GM11168 (cell line): ENCODE results near the gene HNRNPH1.

Source experiments
- in situ Hi-C: fragments of 300-500 bp; cut with MboI; formaldehyde crosslinking; loops from one replicate; pipeline ENCODE4 v1.12.0; 2022; ENCODE audit warnings: low sequenced_read_pairs; ENCODE audit not compliant: unreplicated experiment

The HNRNPH1 gene

GRCh38 chr5:179606071-179606909 lies 17.2 kb downstream of the HNRNPH1 start:
- in situ Hi-C loops: no loop called here

GRCh38 chr5:179605026-179605833 lies 18.2 kb downstream of the HNRNPH1 start:
- in situ Hi-C loops: no loop called here

DNA sequence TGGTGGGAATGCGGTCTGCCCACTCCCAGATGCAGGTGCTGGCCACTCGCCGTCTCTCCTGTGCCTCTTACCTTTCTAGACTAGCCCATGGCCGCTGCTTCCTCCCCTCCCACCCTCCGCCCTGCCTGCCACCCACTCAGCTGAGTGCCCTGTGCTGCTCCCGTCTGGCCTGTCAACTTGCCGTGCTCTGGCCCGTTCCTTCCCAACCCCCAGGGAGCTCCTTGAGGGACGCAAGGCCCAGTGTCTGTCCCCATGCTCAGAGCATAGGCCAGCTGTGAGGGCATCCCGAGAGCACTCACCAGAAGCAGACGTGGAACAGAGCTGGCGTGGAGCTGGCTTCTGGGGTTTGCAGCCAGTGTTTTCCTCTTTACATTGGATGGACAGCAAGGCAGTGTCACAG lies 20.2 kb downstream of the HNRNPH1 start:
- in situ Hi-C loops: no loop called here

- in situ Hi-C loops: no loop called here
These were observed 21.4 kb downstream of the HNRNPH1 start for GRCh38 chr5:179601871-179602625.

- in situ Hi-C loops: no loop called here
These were observed 23.5 kb downstream of the HNRNPH1 start for GRCh38 chr5:179599973-179600372.

- in situ Hi-C loops: no loop called here
These were observed 23.9 kb downstream of the HNRNPH1 start for GRCh38 chr5:179599566-179599965.

DNA sequence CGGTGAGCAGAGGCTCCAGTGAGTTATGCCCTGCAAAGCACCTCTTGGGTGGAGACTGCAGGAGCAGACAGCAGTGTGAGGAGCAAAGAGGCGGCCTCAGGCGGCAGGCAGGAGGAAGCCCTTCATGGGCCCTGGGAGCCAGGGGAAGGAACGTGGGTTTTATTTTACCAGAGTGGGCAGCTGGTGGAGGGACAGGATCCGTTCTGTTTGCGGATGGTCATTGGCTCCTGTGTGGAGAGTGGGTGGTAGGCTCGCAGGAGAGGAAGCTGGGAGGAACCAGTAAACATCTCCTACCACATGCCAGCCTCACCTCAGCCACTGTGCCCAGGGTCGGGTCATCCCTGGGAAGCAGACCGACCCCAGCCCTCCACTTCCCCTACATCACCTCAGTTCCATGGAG lies 24.4 kb downstream of the HNRNPH1 start:
- in situ Hi-C loops: no loop called here

- in situ Hi-C loops: no loop called here
These were observed 27.1 kb downstream of the HNRNPH1 start for GRCh38 chr5:179596421-179596820.

DNA sequence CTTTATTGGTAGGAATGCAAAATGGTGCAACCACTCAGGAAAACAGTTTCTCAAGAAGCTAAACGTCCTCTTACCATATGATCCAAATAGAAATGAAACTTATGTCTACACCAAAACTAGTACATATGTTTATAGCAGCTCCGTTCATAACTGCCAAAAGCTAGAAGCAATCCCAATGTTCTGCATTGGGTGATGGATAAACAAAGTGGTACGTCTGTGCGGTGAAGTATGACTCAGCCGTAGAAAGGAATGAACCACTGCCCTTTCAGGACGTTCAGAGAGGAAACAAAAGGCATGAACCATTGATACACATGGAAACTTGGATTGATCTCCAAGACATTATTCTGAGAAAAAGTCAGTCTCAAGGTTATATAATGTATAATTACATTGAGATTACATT lies 27.6 kb downstream of the HNRNPH1 start:
- in situ Hi-C loops: no loop called here

- in situ Hi-C loops: no loop called here
These were observed 35.3 kb downstream of the HNRNPH1 start for GRCh38 chr5:179588166-179588565.

DNA sequence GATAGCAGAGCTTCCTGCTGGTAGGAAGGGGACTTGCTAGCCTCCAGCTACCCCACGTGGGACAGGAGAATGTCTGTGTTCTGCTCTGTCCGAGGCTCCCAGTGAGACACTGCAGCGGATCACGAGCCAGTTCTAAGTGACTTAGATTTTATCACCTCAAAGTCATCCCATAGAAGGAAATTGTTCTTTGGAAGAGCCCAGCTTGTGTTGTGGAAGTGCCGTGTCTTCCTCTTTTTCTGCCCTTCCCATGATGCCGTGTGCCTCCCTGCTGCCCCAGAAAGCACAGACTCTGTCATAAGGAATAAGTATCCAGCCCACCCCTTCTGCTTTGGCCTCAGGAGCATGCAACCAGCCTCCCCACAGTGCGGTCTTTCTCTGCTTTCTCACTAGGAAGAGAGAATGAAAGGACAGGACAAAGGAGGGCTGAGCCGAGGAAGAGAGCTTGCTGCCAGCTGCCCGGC lies 37.5 kb downstream of the HNRNPH1 start:
- in situ Hi-C loops: no loop called here

- in situ Hi-C loops: no loop called here
These were observed 46.0 kb downstream of the HNRNPH1 start for GRCh38 chr5:179577286-179577960.

DNA sequence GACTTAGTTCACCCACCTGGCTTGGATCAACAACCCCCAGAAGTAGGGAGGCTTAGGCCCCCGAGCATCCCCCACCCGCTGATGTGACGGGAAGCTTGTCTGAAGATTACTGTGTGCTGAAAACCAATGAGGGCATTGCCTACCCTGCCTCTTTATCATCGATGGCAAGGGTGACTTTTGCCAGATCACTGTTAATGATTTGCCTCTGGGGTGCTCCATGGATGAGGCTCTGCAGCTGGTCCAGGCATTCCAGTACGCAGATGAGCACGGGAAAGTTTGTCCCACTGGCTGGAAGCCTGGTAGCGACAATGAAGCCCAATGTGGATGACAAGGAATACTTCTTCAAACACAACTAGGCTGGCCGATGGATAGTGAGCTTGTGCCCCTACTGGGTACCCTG lies 51.1 kb downstream of the HNRNPH1 start:
- in situ Hi-C loops: no loop called here

GRCh38 chr5:179568721-179569120 lies 54.8 kb downstream of the HNRNPH1 start:
- in situ Hi-C loops: no loop called here

DNA sequence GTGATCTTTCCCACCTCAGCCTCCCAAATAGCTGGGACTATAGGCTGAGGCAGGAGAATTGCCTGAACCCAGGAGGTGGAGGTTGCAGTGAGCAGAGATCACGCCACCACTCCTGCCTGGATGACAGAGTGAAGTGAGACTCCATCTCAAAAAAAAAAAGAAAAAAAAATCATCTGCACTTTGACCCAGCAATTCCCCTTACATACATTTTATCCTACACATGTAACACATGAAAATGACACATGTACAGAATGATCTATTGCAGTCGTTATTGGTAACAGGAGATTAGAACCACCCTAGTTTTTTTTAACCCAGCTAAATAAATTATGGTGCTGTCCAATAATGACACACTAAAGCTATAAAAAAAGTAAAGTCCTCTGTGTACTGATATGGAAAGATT lies 58.9 kb downstream of the HNRNPH1 start:
- in situ Hi-C loops: no loop called here
